Small intestine (tissue), 7 donors: Measurements from ENCODE around the gene NR3C1. TPM values are rescaled to one million over a fixed set of nuclear protein-coding genes. Genes with fewer than 3 reads are reported as not detected.
A peak's percentile ranks its signal among the peaks of the same experiment; 100 is the strongest.

Source experiments
- DNase-seq, 2 donors: peaks; one replicate each; pipeline versions ENCODE4 v3.0.0 to v3.0.0-alpha.2; 2013
- FAIRE-seq: peaks from 2 replicates; lab custom pipeline; 2012; peaks lifted over from hg19 to GRCh38; lab: Jason Lieb, UNC
- H3K27ac ChIP-seq, 3 donors: one replicate each; pipeline ENCODE4 v1.5.1; 2013; ENCODE audit warnings: low read length in 2 of 3, mild to moderate bottlenecking in 2 of 3, control low read depth in 1 of 3, inconsistent platforms in 1 of 3, low read depth in 1 of 3, moderate library complexity in 1 of 3
- H3K27me3 ChIP-seq, 3 donors: one replicate each; pipeline ENCODE4 v1.6.1; 2013; ENCODE audit warnings: low read length in 3 of 3, inconsistent platforms in 1 of 3; ENCODE audit not compliant: control insufficient read depth in 3 of 3, insufficient read depth in 3 of 3
- H3K36me3 ChIP-seq, 3 donors: one replicate each; pipeline ENCODE4 v1.6.1; 2013; ENCODE audit warnings: low read length in 3 of 3, inconsistent platforms in 1 of 3, low read depth in 1 of 3, mild to moderate bottlenecking in 1 of 3, moderate library complexity in 1 of 3; ENCODE audit not compliant: control insufficient read depth in 3 of 3, insufficient read depth in 2 of 3
- H3K4me1 ChIP-seq, 3 donors: one replicate each; pipeline ENCODE4 v1.6.1; 2013; ENCODE audit warnings: low read length in 2 of 3, inconsistent platforms in 1 of 3, low read depth in 1 of 3, mild to moderate bottlenecking in 1 of 3, moderate library complexity in 1 of 3; ENCODE audit not compliant: control insufficient read depth in 3 of 3, insufficient read depth in 2 of 3
- H3K4me3 ChIP-seq, 3 donors: one replicate each; pipeline ENCODE4 v1.5.1; 2013; ENCODE audit warnings: low read length in 3 of 3, control low read depth in 1 of 3, inconsistent platforms in 1 of 3, low read depth in 1 of 3, mild to moderate bottlenecking in 1 of 3, moderate library complexity in 1 of 3
- H3K9me3 ChIP-seq, 2 donors: one replicate each; pipeline ENCODE4 v1.6.1; 2013; ENCODE audit warnings: low read depth in 1 of 2, low read length in 1 of 2; ENCODE audit not compliant: control insufficient read depth in 2 of 2, insufficient read depth in 1 of 2
- WGBS, 3 donors: extraction: QIAGEN DNeasy Blood & Tissue Kit; methylation state at CpG; one replicate each; pipeline ENCODE4 v1.1.7; 2013; 5-methylcytosine and 5-hydroxymethylcytosine counted together
- polyA plus RNA-seq, 4 donors: library from polyadenylated mRNA; stranded (reverse) in 3 of 4; unstranded in 1 of 4; fragments of 200-250 nt in 3 of 4; fragments of 120-200 nt in 1 of 4; gene quantifications; one replicate each; pipeline versions ENCODE4 v1.2.1 to v1.2.3, GENCODE V29; 2013
- donor health status: healthy with polysubstance abuse.
- donor health status: control.
- donor health status: control.
- donor health status: Bipolar disorder and iron deficiency.
- donor health status: healthy.

NR3C1 gene
- polyA plus RNA-seq, 4 donors, result 13.7 to 32.2 (median 16.8) TPM

- H3K27ac ChIP-seq, result peak overlapping the region in 2 of 3 donors; percentile 36 to 77
- DNase-seq, result peak in 1 of 2 donors; percentile 74
- peaks cover 0 to 11% of the 10 kb centered on the region in 2 donors for H3K9me3 ChIP-seq
- no peaks in the 10 kb centered on the region for H3K27me3 ChIP-seq
- peaks cover 0 to 6% (median 5%) of the 10 kb centered on the region in 3 donors for H3K4me1 ChIP-seq
- no peak overlapping the region for H3K4me3 ChIP-seq
- WGBS, 3 donors, result 63 to 77% (median 73%) methylated on average over 16 of the region's 16 CpGs
- H3K36me3 ChIP-seq, result no peaks in the 10 kb centered on the region
- FAIRE-seq, result no peak
These were observed 159.3 kb downstream of the NR3C1 start for GRCh38 chr5:143244000-143244736.

- H3K27me3 ChIP-seq, result no peaks in the 10 kb centered on the region
- DNase-seq (no peak), FAIRE-seq (no peak)
- H3K4me1 ChIP-seq, result no peaks in the 10 kb centered on the region
- no peak overlapping the region for H3K27ac ChIP-seq
- no peaks in the 10 kb centered on the region for H3K36me3 ChIP-seq
- H3K4me3 ChIP-seq, result no peak overlapping the region
- whole genome bisulfite sequencing, 3 donors, result 92 to 95% (median 93%) methylated on average over 6 of the region's 6 CpGs
- H3K9me3 ChIP-seq, result peaks cover 0 to 11% of the 10 kb centered on the region in 2 donors
These were observed 160.4 kb downstream of the NR3C1 start for GRCh38 chr5:143243103-143243502.

GRCh38 chr5:143241892-143242291, 161.6 kb downstream of the NR3C1 start:
- WGBS, 3 donors, result 10 to 50% (median 15%) methylated on average over 1 of the region's 1 CpG
- Histone ChIP-seq H3K36me3 (no peaks in the 10 kb centered on the region), H3K4me3 (no peak overlapping the region), H3K27me3 (no peaks in the 10 kb centered on the region), H3K9me3 (peaks cover 0 to 9% of the 10 kb centered on the region in 2 donors), H3K27ac (no peak overlapping the region), H3K4me1 (no peaks in the 10 kb centered on the region)
- FAIRE-seq (no peak), DNase-seq (peak in 1 of 2 donors; percentile 70)

- H3K4me3 ChIP-seq, result no peak overlapping the region
- H3K27me3 ChIP-seq, result no peaks in the 10 kb centered on the region
- DNase-seq, result no peak
- no peak for FAIRE-seq
- H3K27ac ChIP-seq, result no peak overlapping the region
- 85 to 90% (median 87%) methylated on average over 5 of the region's 5 CpGs for WGBS, 3 donors
- no peaks in the 10 kb centered on the region for H3K4me1 ChIP-seq
- H3K36me3 ChIP-seq, result no peaks in the 10 kb centered on the region
- peaks cover 0 to 6% of the 10 kb centered on the region in 2 donors for H3K9me3 ChIP-seq
These were observed 163.5 kb downstream of the NR3C1 start for GRCh38 chr5:143239882-143240518.

GRCh38 chr5:143238620-143239019, 164.9 kb downstream of the NR3C1 start:
- Histone ChIP-seq H3K4me3 (no peak overlapping the region), H3K4me1 (no peaks in the 10 kb centered on the region), H3K36me3 (no peaks in the 10 kb centered on the region), H3K9me3 (no peaks in the 10 kb centered on the region), H3K27ac (no peak overlapping the region), H3K27me3 (no peaks in the 10 kb centered on the region)
- FAIRE-seq (no peak), DNase-seq (no peak)
- 93 to 96% (median 94%) methylated on average over 2 of the region's 2 CpGs for WGBS, 3 donors

GRCh38 chr5:143237664-143238063, 165.8 kb downstream of the NR3C1 start:
- Histone ChIP-seq H3K27ac (no peak overlapping the region), H3K9me3 (no peaks in the 10 kb centered on the region), H3K27me3 (no peaks in the 10 kb centered on the region), H3K4me3 (no peak overlapping the region), H3K36me3 (no peaks in the 10 kb centered on the region), H3K4me1 (no peaks in the 10 kb centered on the region)
- WGBS, 3 donors, result 86 to 94% (median 92%) methylated on average over 10 of the region's 10 CpGs
- no peak for FAIRE-seq
- no peak for DNase-seq

- H3K9me3 ChIP-seq, result no peaks in the 10 kb centered on the region
- H3K4me3 ChIP-seq, result no peak overlapping the region
- no peaks in the 10 kb centered on the region for H3K36me3 ChIP-seq
- H3K27ac ChIP-seq, result no peak overlapping the region
- H3K27me3 ChIP-seq, result no peaks in the 10 kb centered on the region
- WGBS, 3 donors, result 90 to 100% (median 92%) methylated on average over 2 of the region's 2 CpGs
- no peak for DNase-seq
- no peaks in the 10 kb centered on the region for H3K4me1 ChIP-seq
- no peak for FAIRE-seq
These were observed 166.8 kb downstream of the NR3C1 start for GRCh38 chr5:143236682-143237081.

GRCh38 chr5:143235423-143235822, 168.1 kb downstream of the NR3C1 start:
- no peak for DNase-seq
- H3K4me3 ChIP-seq, result no peak overlapping the region
- 86 to 91% (median 88%) methylated on average over 3 of the region's 3 CpGs for WGBS, 3 donors
- H3K4me1 ChIP-seq, result no peaks in the 10 kb centered on the region
- no peak for FAIRE-seq
- no peaks in the 10 kb centered on the region for H3K36me3 ChIP-seq
- no peaks in the 10 kb centered on the region for H3K9me3 ChIP-seq
- no peak overlapping the region for H3K27ac ChIP-seq
- no peaks in the 10 kb centered on the region for H3K27me3 ChIP-seq
